Measurements from ENCODE around the gene TARM1. TPM values are rescaled to one million over a fixed set of nuclear protein-coding genes. Genes with fewer than 3 reads are reported as not detected.
A peak's percentile ranks its signal among the peaks of the same experiment; 100 is the strongest.

TARM1 gene
- total and polyA plus RNA-seq, 2 of the 8 experiments (the other 6 are each of a cell fraction or from before 2014, with no cell fraction given): not detected

DNA sequence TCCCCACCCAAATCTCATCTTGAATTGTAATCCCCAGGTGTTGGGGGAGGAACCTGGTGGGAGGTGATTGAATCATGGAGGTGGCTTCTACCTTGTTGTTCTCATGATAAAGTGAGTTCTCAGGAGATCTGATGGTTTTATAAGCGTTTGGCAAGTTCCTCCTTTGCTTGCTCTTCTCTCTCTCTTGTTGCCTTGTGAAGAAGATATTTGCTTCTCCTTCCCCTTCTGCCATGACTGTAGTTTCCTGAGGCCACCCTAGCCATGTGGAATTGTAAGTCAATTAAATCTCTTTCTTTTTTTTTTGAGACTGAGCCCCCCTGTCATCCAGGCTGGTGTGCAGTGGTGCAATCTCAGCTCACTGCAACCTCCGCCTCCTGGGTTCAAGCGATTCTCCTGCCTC, 51.9 kb downstream of the TARM1 start:
- ChIA-PET CTCF (ENCODE audit: partially characterized antibody) (interaction anchor here (0.6 to 6.2 kb wide), 32 partner anchors 9 to 237 kb away, joined by 3 to 36 read pairs (median 5); partner anchors contain the start of gene MBOAT7), POLR2A (ENCODE audit: partially characterized antibody) (interaction anchor here (0.7 to 1.3 kb wide), 4 partner anchors 13 to 152 kb away, joined by 3 to 4 read pairs (median 4); no protein-coding TSS in a partner anchor)
- TF ChIP-seq CEBPB (IDR thresholded peaks at IDR 0.05; ENCODE audit: low read depth, low read length): no peak
- TF ChIP-seq TBP (IDR thresholded peaks at IDR 0.05; ENCODE audit: low read depth, low read length): no peak
- TF ChIP-seq SIRT6 (IDR thresholded peaks at IDR 0.05; ENCODE audit: low read length): no peak
- no peak for TF ChIP-seq POLR2A (IDR thresholded peaks at IDR 0.05; ENCODE audit: control extremely low read depth in 1 of 2, low read depth in 2 of 2, low read length in 2 of 2)

More for the DNA sequence above, 51.9 kb downstream of the TARM1 start:
- H4K91ac ChIP-seq (replicated peaks; ENCODE audit: insufficient read length, low read length): peak overlapping the region; percentile 7
- no peak overlapping the region for H3K23ac ChIP-seq (ENCODE audit: insufficient read length)
- peak overlapping the region; percentile 68; the same call in 1 of the 2 replicates for H2BK12ac ChIP-seq (ENCODE audit: low read depth, low read length)
- H3K4me3 ChIP-seq (ENCODE audit: extremely low read depth in 1 of 4, insufficient read depth in 2 of 4, low read depth in 3 of 4, low read length in 4 of 4): no peak overlapping the region
- no peaks in the 10 kb centered on the region for H3K23me2 ChIP-seq (ENCODE audit: low read depth, low read length)
- H3K79me1 ChIP-seq (ENCODE audit: low read depth, low read length): no peaks in the 10 kb centered on the region
- H2AK5ac ChIP-seq (ENCODE audit: low read depth, low read length): no peak overlapping the region
- H3K9me3 ChIP-seq (ENCODE audit: insufficient read depth in 2 of 2, low read depth in 1 of 2, low read length in 1 of 2): no peaks in the 10 kb centered on the region
- H3K4me1 ChIP-seq (replicated peaks in 1 of 4; ENCODE audit: control insufficient read depth in 3 of 4, insufficient read depth in 4 of 4, low read length in 3 of 4): peaks cover 0 to 3% (median 1%) of the 10 kb centered on the region in 4 experiments; a peak in 5 of 7 replicates
- no peak overlapping the region for H3K27ac ChIP-seq (ENCODE audit: low read depth, low read length)
- no peak overlapping the region for H3K56ac ChIP-seq (replicated peaks; ENCODE audit: insufficient read length, low read depth, low read length)
- no peak overlapping the region for H3K4ac ChIP-seq (replicated peaks; ENCODE audit: insufficient read length, low read depth, low read length)
- no peak overlapping the region for H4K5ac ChIP-seq (ENCODE audit: insufficient read length, low read depth, low read length)
- H2BK120ac ChIP-seq (replicated peaks; ENCODE audit: low read depth, low read length): no peak overlapping the region
- H3K14ac ChIP-seq (ENCODE audit: insufficient read length): no peak overlapping the region
- H2BK5ac ChIP-seq (ENCODE audit: low read depth, low read length): peak overlapping the region; percentile 16; the same call in 1 of the 2 replicates
- H3K9ac ChIP-seq (replicated peaks in 1 of 4; ENCODE audit: extremely low read depth in 1 of 4, low read depth in 3 of 4, low read length in 3 of 4): no peak overlapping the region
- H3K27me3 ChIP-seq (replicated peaks in 1 of 4; ENCODE audit: control insufficient read depth in 3 of 4, extremely low read depth in 1 of 4, insufficient read depth in 3 of 4, low read length in 3 of 4): no peaks in the 10 kb centered on the region; a peak in 1 of 7 replicates
- 91% methylated on average over 3 of the region's 3 CpGs; no CpG with 5 or more reads in 1 of the 2 experiments for WGBS, 2 experiments (ENCODE audit: extremely low coverage in 1 of 2, insufficient coverage in 1 of 2, insufficient read length in 1 of 2, insufficient replicate concordance in 2 of 2, low coverage in 1 of 2, low lambda C conversion rate in 2 of 2, missing lambda C conversion rate in 1 of 2)
- DNase-seq (ENCODE audit: low read depth in 1 of 2, low spot score in 2 of 2) (no peak), FAIRE-seq (no peak)
- no peak overlapping the region for H2BK15ac ChIP-seq (ENCODE audit: low read length)
- no peak overlapping the region for H2BK20ac ChIP-seq (ENCODE audit: low read length)
- H4K20me1 ChIP-seq (replicated peaks in 1 of 2; ENCODE audit: control insufficient read depth in 1 of 2, insufficient read depth in 2 of 2, low read length in 2 of 2): no peaks in the 10 kb centered on the region
- no peak overlapping the region for H3K4me2 ChIP-seq (ENCODE audit: insufficient read depth in 1 of 2, low read depth in 2 of 2, low read length in 2 of 2)
- H3K79me2 ChIP-seq (ENCODE audit: control insufficient read depth in 1 of 2, insufficient read depth in 2 of 2, low read length in 2 of 2): no peaks in the 10 kb centered on the region
- H3K36me3 ChIP-seq (ENCODE audit: control insufficient read depth in 2 of 4, insufficient read depth in 4 of 4, low read length in 3 of 4): no peaks in the 10 kb centered on the region
- no peak overlapping the region for H4K8ac ChIP-seq (ENCODE audit: extremely low read depth, insufficient read depth, low read length)
- H2AFZ ChIP-seq (ENCODE audit: low read length): no peak overlapping the region
- no peak overlapping the region for H3K18ac ChIP-seq (ENCODE audit: extremely low read depth, low read length)
